Activated CD8-positive, alpha-beta T cell treated with anti-CD3 and anti-CD28 coated beads, Interleukin-2, amount 10 ng/mL, durations not matched to agents 7 days and 5 days (primary cell): ENCODE measurements around the gene CDH19. TPM values are rescaled to one million over a fixed set of nuclear protein-coding genes. Genes with fewer than 3 reads are reported as not detected.

Experiments
- ATAC-seq: fragments of 150-1000 bp; cut with Tn5 transposase; one replicate; pipeline ENCODE4 v1.10.0; 2021; ENCODE audit warnings: moderate library complexity
- CTCF ChIA-PET: fragments of 350-600 bp; sonication (Branson Sonifier 250); formaldehyde crosslinking; loops from one replicate; lab custom pipeline; 2021; ENCODE audit warnings: antibody characterized with exemption; lab: Charles Lee
- POLR2A ChIA-PET: fragments of 350-600 bp; sonication (Branson Sonifier 250); formaldehyde crosslinking; loops from one replicate; lab custom pipeline; 2021; ENCODE audit warnings: antibody characterized with exemption; lab: Charles Lee
- DNase-seq: peaks from one replicate; pipeline ENCODE4 v3.0.0-alpha.2; 2020
- H3K27ac Mint-ChIP-seq: one replicate; pipeline ENCODE4 v1.8.0; 2021; ENCODE audit warnings: mild to moderate bottlenecking, mixed read lengths
- H3K27me3 Mint-ChIP-seq: one replicate; pipeline ENCODE4 v1.8.0; 2021; ENCODE audit warnings: low read depth, mixed read lengths
- H3K36me3 Mint-ChIP-seq: one replicate; pipeline ENCODE4 v1.8.0; 2021; ENCODE audit warnings: low read depth, mixed read lengths
- H3K4me1 Mint-ChIP-seq: one replicate; pipeline ENCODE4 v1.8.0; 2021; ENCODE audit warnings: low read depth, mixed read lengths
- H3K4me3 Mint-ChIP-seq: one replicate; pipeline ENCODE4 v1.8.0; 2021; ENCODE audit warnings: mild to moderate bottlenecking, mixed read lengths
- H3K9me3 Mint-ChIP-seq: one replicate; pipeline ENCODE4 v1.8.0; 2022; ENCODE audit warnings: mixed read lengths; ENCODE audit not compliant: insufficient read depth
- total RNA-seq, 2 experiments: library from RNA; stranded (reverse); gene quantifications; one replicate each; pipeline ENCODE4 v1.2.3, GENCODE V29; 2021

CDH19 gene
- not detected for total RNA-seq

GRCh38 chr18:66603941-66604627 is at the start of gene CDH19:
TSS of gene CDH19 (minus strand) at chr18:66604090. CDS start at chr18:66572204, 31,886 bp downstream.
- no peaks in the 10 kb centered on the region for H3K4me1 Mint-ChIP-seq
- no peak within 1 kb of the TSS for H3K4me3 Mint-ChIP-seq
- POLR2A ChIA-PET, result no interaction called here
- no peaks in the 10 kb centered on the region for H3K9me3 Mint-ChIP-seq
- H3K36me3 Mint-ChIP-seq, result no peaks in the 10 kb centered on the region
- CTCF ChIA-PET, result no interaction called here
- H3K27me3 Mint-ChIP-seq, result no peaks in the 10 kb centered on the region
- no peak for ATAC-seq
- H3K27ac Mint-ChIP-seq, result no peak within 1 kb of the TSS
- DNase-seq, result no peak

GRCh38 chr18:66647671-66648070 is 43.8 kb upstream of the CDH19 start:
- H3K27me3 Mint-ChIP-seq, result no peaks in the 10 kb centered on the region
- H3K4me1 Mint-ChIP-seq, result no peaks in the 10 kb centered on the region
- no peak overlapping the region for H3K27ac Mint-ChIP-seq
- no peak overlapping the region for H3K4me3 Mint-ChIP-seq
- CTCF ChIA-PET, result no interaction called here
- DNase-seq (no peak), ATAC-seq (no peak)
- POLR2A ChIA-PET, result no interaction called here
- H3K36me3 Mint-ChIP-seq, result no peaks in the 10 kb centered on the region
- peaks cover 3% of the 10 kb centered on the region for H3K9me3 Mint-ChIP-seq

GRCh38 chr18:66646609-66647008 is 42.7 kb upstream of the CDH19 start:
- Mint-ChIP-seq H3K9me3 (peaks cover 3% of the 10 kb centered on the region), H3K4me3 (no peak overlapping the region), H3K4me1 (no peaks in the 10 kb centered on the region), H3K27ac (no peak overlapping the region), H3K27me3 (no peaks in the 10 kb centered on the region), H3K36me3 (no peaks in the 10 kb centered on the region)
- DNase-seq, result no peak
- ChIA-PET CTCF (no interaction called here), POLR2A (no interaction called here)
- ATAC-seq, result no peak

- Mint-ChIP-seq H3K27ac (no peak overlapping the region), H3K4me3 (no peak overlapping the region), H3K9me3 (peaks cover 3% of the 10 kb centered on the region), H3K27me3 (no peaks in the 10 kb centered on the region), H3K36me3 (no peaks in the 10 kb centered on the region), H3K4me1 (no peaks in the 10 kb centered on the region)
- POLR2A ChIA-PET, result no interaction called here
- CTCF ChIA-PET, result no interaction called here
- DNase-seq, result no peak
- ATAC-seq, result no peak
Observed at GRCh38 chr18:66645983-66646382, 42.1 kb upstream of the CDH19 start.

GRCh38 chr18:66641056-66641455 is 37.2 kb upstream of the CDH19 start:
- ATAC-seq (no peak), DNase-seq (no peak)
- CTCF ChIA-PET, result no interaction called here
- H3K4me1 Mint-ChIP-seq, result no peaks in the 10 kb centered on the region
- POLR2A ChIA-PET, result no interaction called here
- H3K27me3 Mint-ChIP-seq, result no peaks in the 10 kb centered on the region
- no peak overlapping the region for H3K4me3 Mint-ChIP-seq
- no peaks in the 10 kb centered on the region for H3K36me3 Mint-ChIP-seq
- H3K9me3 Mint-ChIP-seq, result no peaks in the 10 kb centered on the region
- H3K27ac Mint-ChIP-seq, result no peak overlapping the region

GRCh38 chr18:66640431-66640830 is 36.5 kb upstream of the CDH19 start:
- no peaks in the 10 kb centered on the region for H3K4me1 Mint-ChIP-seq
- DNase-seq, result no peak
- ChIA-PET POLR2A (no interaction called here), CTCF (no interaction called here)
- no peak overlapping the region for H3K4me3 Mint-ChIP-seq
- no peak for ATAC-seq
- no peaks in the 10 kb centered on the region for H3K27me3 Mint-ChIP-seq
- H3K9me3 Mint-ChIP-seq, result no peaks in the 10 kb centered on the region
- H3K36me3 Mint-ChIP-seq, result no peaks in the 10 kb centered on the region
- H3K27ac Mint-ChIP-seq, result no peak overlapping the region

GRCh38 chr18:66638856-66639629 is 35.2 kb upstream of the CDH19 start:
- Mint-ChIP-seq H3K4me1 (no peaks in the 10 kb centered on the region), H3K36me3 (no peaks in the 10 kb centered on the region), H3K27ac (no peak overlapping the region), H3K27me3 (no peaks in the 10 kb centered on the region), H3K4me3 (no peak overlapping the region), H3K9me3 (no peaks in the 10 kb centered on the region)
- ChIA-PET CTCF (no interaction called here), POLR2A (no interaction called here)
- DNase-seq, result no peak
- ATAC-seq, result no peak

GRCh38 chr18:66635342-66635741 is 31.5 kb upstream of the CDH19 start:
- DNase-seq (no peak), ATAC-seq (no peak)
- POLR2A ChIA-PET, result no interaction called here
- Mint-ChIP-seq H3K9me3 (peaks cover 5% of the 10 kb centered on the region), H3K4me1 (no peaks in the 10 kb centered on the region), H3K4me3 (no peak overlapping the region), H3K27ac (no peak overlapping the region), H3K36me3 (no peaks in the 10 kb centered on the region), H3K27me3 (no peaks in the 10 kb centered on the region)
- CTCF ChIA-PET, result no interaction called here

GRCh38 chr18:66632756-66633155 is 28.9 kb upstream of the CDH19 start:
- Mint-ChIP-seq H3K9me3 (peaks cover 5% of the 10 kb centered on the region), H3K4me3 (no peak overlapping the region), H3K36me3 (no peaks in the 10 kb centered on the region), H3K4me1 (no peaks in the 10 kb centered on the region), H3K27me3 (no peaks in the 10 kb centered on the region), H3K27ac (no peak overlapping the region)
- no peak for ATAC-seq
- no peak for DNase-seq
- POLR2A ChIA-PET, result no interaction called here
- CTCF ChIA-PET, result no interaction called here

- Mint-ChIP-seq H3K9me3 (peaks cover 5% of the 10 kb centered on the region), H3K27me3 (no peaks in the 10 kb centered on the region), H3K36me3 (no peaks in the 10 kb centered on the region), H3K27ac (no peak overlapping the region), H3K4me3 (no peak overlapping the region), H3K4me1 (no peaks in the 10 kb centered on the region)
- ATAC-seq (no peak), DNase-seq (no peak)
- ChIA-PET CTCF (no interaction called here), POLR2A (no interaction called here)
Observed at GRCh38 chr18:66630831-66631230, 26.9 kb upstream of the CDH19 start.

- no peak overlapping the region for H3K27ac Mint-ChIP-seq
- H3K9me3 Mint-ChIP-seq, result peaks cover 8% of the 10 kb centered on the region
- H3K27me3 Mint-ChIP-seq, result no peaks in the 10 kb centered on the region
- ChIA-PET POLR2A (no interaction called here), CTCF (no interaction called here)
- H3K36me3 Mint-ChIP-seq, result no peaks in the 10 kb centered on the region
- no peak for ATAC-seq
- DNase-seq, result no peak
- H3K4me3 Mint-ChIP-seq, result no peak overlapping the region
- no peaks in the 10 kb centered on the region for H3K4me1 Mint-ChIP-seq
Observed at GRCh38 chr18:66623821-66624220, 19.9 kb upstream of the CDH19 start.

GRCh38 chr18:66621816-66622576 is 18.1 kb upstream of the CDH19 start:
- ChIA-PET CTCF (no interaction called here), POLR2A (no interaction called here)
- Mint-ChIP-seq H3K9me3 (peaks cover 13% of the 10 kb centered on the region), H3K27me3 (no peaks in the 10 kb centered on the region), H3K4me3 (no peak overlapping the region), H3K27ac (no peak overlapping the region), H3K36me3 (no peaks in the 10 kb centered on the region), H3K4me1 (no peaks in the 10 kb centered on the region)
- DNase-seq (no peak), ATAC-seq (no peak)
